Memory B cell (primary cell): Measurements from ENCODE around the gene LARGE1.
"Not testable (repeated sequence)": the region's sequence is repeated elsewhere in the genome, so short reads cannot be mapped to it uniquely, and the experiment has no call there.

Experiments
- ATAC-seq: fragments of 150-1000 bp; cut with Tn5 transposase; 2 replicates; pipeline ENCODE4 v1.10.0; 2021; ENCODE audit warnings: low read depth, mild to moderate bottlenecking, moderate library complexity
- DNase-seq, 2 donors: peaks; one replicate each; pipeline ENCODE4 v3.0.0; 2022; ENCODE audit warnings: low spot score in 2 of 2
- H3K27ac Mint-ChIP-seq: one replicate; pipeline ENCODE4 v1.8.0; 2022; ENCODE audit warnings: mild to moderate bottlenecking, moderate library complexity, mixed read lengths
- H3K27me3 Mint-ChIP-seq: one replicate; pipeline ENCODE4 v1.8.0; 2022; ENCODE audit warnings: mixed read lengths
- H3K36me3 Mint-ChIP-seq: one replicate; pipeline ENCODE4 v1.8.0; 2022; ENCODE audit warnings: mild to moderate bottlenecking, mixed read lengths
- H3K4me1 Mint-ChIP-seq: one replicate; pipeline ENCODE4 v1.8.0; 2022; ENCODE audit warnings: mixed read lengths
- H3K4me3 Mint-ChIP-seq: one replicate; pipeline ENCODE4 v1.8.0; 2022; ENCODE audit warnings: mild to moderate bottlenecking, moderate library complexity, mixed read lengths
- H3K9me3 Mint-ChIP-seq: one replicate; pipeline ENCODE4 v1.8.0; 2022; ENCODE audit warnings: mixed read lengths

LARGE1 gene

GRCh38 chr22:33474587-33474986, 445.7 kb downstream of the LARGE1 start:
- peaks cover 4% of the 10 kb centered on the region for H3K27me3 Mint-ChIP-seq
- peaks cover 1% of the 10 kb centered on the region for H3K9me3 Mint-ChIP-seq
- peaks cover 4% of the 10 kb centered on the region for H3K36me3 Mint-ChIP-seq
- peaks cover 17% of the 10 kb centered on the region for H3K4me1 Mint-ChIP-seq
- H3K4me3 Mint-ChIP-seq, result no peak overlapping the region
- DNase-seq, result no peak
- no peak for ATAC-seq
- H3K27ac Mint-ChIP-seq, result no peak overlapping the region

DNA sequence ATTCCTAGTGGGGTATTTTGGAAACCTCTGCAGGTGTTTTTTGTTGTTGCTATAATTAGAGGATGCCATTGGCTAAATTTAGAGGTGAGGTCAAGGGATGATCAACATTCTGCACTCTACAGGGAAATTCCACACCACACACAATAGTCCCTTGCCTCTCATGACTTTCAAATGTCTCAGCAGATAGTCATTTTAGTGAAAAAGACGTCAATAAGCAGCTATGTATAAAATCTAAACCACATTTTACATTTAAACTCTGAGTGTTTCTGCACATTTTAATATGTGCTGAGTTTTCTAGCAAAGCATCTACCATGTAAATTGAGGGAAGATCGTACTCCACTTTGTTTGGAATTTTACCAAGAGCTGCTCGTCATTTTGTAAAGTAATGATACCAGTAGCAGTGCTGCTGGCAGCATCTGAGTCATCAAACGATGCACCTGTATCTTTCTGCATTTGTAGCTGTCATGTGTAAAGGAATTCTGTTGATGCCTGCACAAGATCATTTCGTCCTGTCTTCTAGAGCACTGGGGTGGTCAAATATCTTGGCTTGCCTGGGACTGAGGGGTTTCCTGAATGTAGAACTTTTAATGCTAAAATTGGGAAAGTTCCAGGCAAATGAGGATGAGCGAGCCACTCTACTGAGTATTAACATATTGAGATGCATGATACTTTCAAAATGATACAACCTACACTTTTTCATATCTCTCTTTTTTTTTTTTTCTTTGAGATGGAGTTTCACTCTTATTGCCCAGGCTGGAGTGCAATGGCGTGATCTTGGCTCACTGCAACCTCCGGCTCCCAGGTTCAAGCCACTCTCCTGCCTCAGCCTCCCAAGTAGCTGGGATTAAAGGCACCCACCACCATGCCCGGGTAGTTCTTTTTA, 447.6 kb downstream of the LARGE1 start:
- Mint-ChIP-seq H3K9me3 (peaks cover 2% of the 10 kb centered on the region), H3K4me3 (no peak overlapping the region), H3K4me1 (peaks cover 15% of the 10 kb centered on the region), H3K27ac (peak overlapping the region; percentile 22), H3K27me3 (no peaks in the 10 kb centered on the region), H3K36me3 (peaks cover 4% of the 10 kb centered on the region)
- ATAC-seq, result peak; percentile 63
- no peak for DNase-seq

DNA sequence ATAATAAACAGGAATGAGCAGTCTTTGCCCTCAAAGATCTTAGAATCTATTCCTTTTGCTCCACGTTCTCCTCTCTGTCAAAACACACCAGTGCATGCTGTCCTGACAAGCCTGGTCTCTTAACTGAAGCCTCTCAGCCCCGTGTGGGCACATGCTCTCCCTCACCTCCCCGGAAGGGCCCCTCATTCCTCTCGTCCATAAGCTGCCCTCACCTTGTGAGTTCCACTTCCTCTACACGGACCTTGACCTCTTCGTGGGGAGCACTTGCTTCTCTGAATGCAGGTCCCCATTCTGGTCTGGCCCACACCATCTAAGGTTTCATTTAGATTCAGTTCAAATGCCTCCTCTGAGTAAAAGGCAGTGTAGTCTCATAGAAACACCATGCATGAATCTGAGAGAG, 449.8 kb downstream of the LARGE1 start:
- Mint-ChIP-seq H3K9me3 (peaks cover 2% of the 10 kb centered on the region), H3K4me3 (no peak overlapping the region), H3K27ac (no peak overlapping the region), H3K4me1 (peaks cover 21% of the 10 kb centered on the region), H3K36me3 (peaks cover 4% of the 10 kb centered on the region), H3K27me3 (no peaks in the 10 kb centered on the region)
- DNase-seq (no peak), ATAC-seq (no peak)

GRCh38 chr22:33467620-33468095, 452.6 kb downstream of the LARGE1 start:
- H3K4me3 Mint-ChIP-seq, result no peak overlapping the region
- peaks cover 4% of the 10 kb centered on the region for H3K36me3 Mint-ChIP-seq
- peaks cover 4% of the 10 kb centered on the region for H3K9me3 Mint-ChIP-seq
- H3K27ac Mint-ChIP-seq, result no peak overlapping the region
- no peaks in the 10 kb centered on the region for H3K27me3 Mint-ChIP-seq
- peaks cover 13% of the 10 kb centered on the region for H3K4me1 Mint-ChIP-seq
- ATAC-seq (no peak), DNase-seq (no peak)

GRCh38 chr22:33467080-33467479, 453.2 kb downstream of the LARGE1 start:
- ATAC-seq (no peak), DNase-seq (no peak)
- Mint-ChIP-seq H3K9me3 (peaks cover 4% of the 10 kb centered on the region), H3K27ac (no peak overlapping the region), H3K36me3 (peaks cover 6% of the 10 kb centered on the region), H3K27me3 (no peaks in the 10 kb centered on the region), H3K4me1 (peaks cover 7% of the 10 kb centered on the region), H3K4me3 (no peak overlapping the region)

- Mint-ChIP-seq H3K4me1 (peaks cover 6% of the 10 kb centered on the region), H3K9me3 (peaks cover 5% of the 10 kb centered on the region), H3K4me3 (no peak overlapping the region), H3K36me3 (peaks cover 9% of the 10 kb centered on the region), H3K27me3 (no peaks in the 10 kb centered on the region), H3K27ac (no peak overlapping the region)
- no peak for DNase-seq
- ATAC-seq, result no peak
Observed at GRCh38 chr22:33465554-33465953, 454.7 kb downstream of the LARGE1 start.

DNA sequence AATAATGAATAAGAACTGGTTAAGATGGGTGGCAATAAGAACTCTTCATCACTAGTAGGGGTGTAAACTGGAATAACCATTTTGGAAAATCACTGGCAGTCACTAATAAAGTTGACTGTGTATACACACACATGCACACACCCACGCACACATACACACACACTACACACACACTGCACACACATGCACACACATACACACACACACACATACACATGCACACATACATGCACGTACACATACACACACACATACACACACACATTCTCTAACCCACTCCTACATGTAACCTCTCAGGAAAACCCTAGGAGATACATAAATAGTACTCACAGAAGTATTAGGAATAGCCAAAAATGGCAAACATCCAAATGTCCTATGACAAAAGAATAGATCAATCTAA, 455.6 kb downstream of the LARGE1 start:
- ATAC-seq (no peak), DNase-seq (no peak)
- Mint-ChIP-seq H3K4me3 (no peak overlapping the region), H3K9me3 (peaks cover 5% of the 10 kb centered on the region), H3K4me1 (peaks cover 8% of the 10 kb centered on the region), H3K27ac (no peak overlapping the region), H3K36me3 (peaks cover 9% of the 10 kb centered on the region), H3K27me3 (no peaks in the 10 kb centered on the region)

DNA sequence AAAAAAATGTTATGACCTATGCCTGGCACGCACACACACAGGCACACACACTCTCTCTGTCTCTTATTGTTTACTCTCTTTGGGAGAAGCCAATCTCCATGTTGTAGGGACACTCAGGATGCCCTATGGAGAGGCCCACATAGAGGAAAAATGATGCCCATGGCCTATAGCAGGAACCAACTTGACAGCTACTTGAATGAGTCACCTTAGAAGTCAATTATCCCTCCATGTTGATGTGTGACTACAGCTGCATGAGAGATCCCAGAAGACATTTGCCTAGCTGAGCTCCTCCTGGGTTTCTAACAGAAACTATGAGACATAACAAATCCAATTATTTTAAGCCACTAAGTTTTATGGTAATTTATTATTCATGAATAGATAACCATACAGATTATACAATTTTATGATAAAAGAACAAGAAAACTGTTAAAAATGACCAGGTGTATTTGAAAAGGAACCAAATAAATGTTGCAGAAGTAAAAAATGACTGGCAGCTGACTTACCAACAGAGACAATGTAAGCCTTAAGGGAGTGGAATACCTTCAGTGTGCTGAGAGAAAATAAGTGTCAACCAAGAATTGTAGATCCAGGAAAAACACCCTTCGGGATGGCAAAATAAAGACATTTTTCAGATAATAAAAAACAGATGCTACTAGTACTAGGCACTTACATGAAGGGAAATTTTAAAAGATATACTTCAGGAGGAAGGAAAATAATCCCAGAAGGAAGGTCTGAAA, 458.4 kb downstream of the LARGE1 start:
- H3K27me3 Mint-ChIP-seq, result no peaks in the 10 kb centered on the region
- no peak overlapping the region for H3K4me3 Mint-ChIP-seq
- DNase-seq (no peak), ATAC-seq (no peak)
- peaks cover 8% of the 10 kb centered on the region for H3K4me1 Mint-ChIP-seq
- peaks cover 7% of the 10 kb centered on the region for H3K36me3 Mint-ChIP-seq
- H3K27ac Mint-ChIP-seq, result no peak overlapping the region
- H3K9me3 Mint-ChIP-seq, result peaks cover 3% of the 10 kb centered on the region

- H3K36me3 Mint-ChIP-seq, H3K27me3 Mint-ChIP-seq, H3K4me3 Mint-ChIP-seq, H3K4me1 Mint-ChIP-seq, DNase-seq, H3K27ac Mint-ChIP-seq, H3K9me3 Mint-ChIP-seq, ATAC-seq: not testable (repeated sequence)
Observed at GRCh38 chr22:33461245-33461644, 459.0 kb downstream of the LARGE1 start.

DNA sequence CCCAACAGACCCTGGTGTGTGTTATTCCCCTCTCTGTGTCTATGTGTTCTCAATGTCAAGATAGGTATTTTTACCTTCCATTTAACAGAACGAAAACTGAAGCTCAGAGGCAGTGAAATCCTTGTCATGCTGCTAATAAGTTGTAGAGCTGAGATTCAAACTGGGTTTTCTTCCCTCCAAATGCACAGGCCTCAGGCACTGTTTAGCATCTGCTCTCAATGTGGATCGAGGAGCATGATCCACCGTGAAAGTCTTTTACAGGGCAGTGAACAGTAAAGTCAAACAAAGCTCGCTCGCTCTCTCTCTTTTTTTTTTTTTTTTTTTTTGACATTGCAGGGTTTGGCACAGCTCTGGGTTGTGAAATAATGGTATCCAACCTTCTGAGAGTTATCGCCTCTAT, 461.1 kb downstream of the LARGE1 start:
- ATAC-seq (no peak), DNase-seq (no peak)
- Mint-ChIP-seq H3K9me3 (peaks cover 3% of the 10 kb centered on the region), H3K4me1 (peaks cover 2% of the 10 kb centered on the region), H3K27me3 (no peaks in the 10 kb centered on the region), H3K27ac (no peak overlapping the region), H3K36me3 (peaks cover 7% of the 10 kb centered on the region), H3K4me3 (no peak overlapping the region)

DNA sequence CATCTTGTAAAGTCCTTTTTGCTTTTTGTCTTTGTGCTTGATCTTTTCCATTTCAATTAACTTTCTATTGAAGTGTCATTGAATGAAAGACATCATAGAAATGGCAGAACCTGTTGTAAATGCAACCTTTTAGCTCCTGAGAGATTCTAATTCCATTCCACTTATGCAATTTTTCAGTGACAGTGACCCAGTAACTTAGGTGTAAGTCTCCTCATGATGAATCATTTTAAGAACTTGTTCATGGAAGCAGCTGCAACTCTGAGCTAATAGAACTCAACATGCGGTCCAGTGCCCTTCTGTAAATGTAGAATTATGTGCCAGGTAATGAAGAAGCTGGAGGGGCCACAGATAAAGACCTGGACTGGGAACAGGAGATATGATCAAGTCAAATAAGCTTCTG, 463.8 kb downstream of the LARGE1 start:
- no peak overlapping the region for H3K27ac Mint-ChIP-seq
- H3K4me1 Mint-ChIP-seq, result peaks cover 2% of the 10 kb centered on the region
- peaks cover 4% of the 10 kb centered on the region for H3K36me3 Mint-ChIP-seq
- H3K27me3 Mint-ChIP-seq, result no peaks in the 10 kb centered on the region
- no peak overlapping the region for H3K4me3 Mint-ChIP-seq
- H3K9me3 Mint-ChIP-seq, result peaks cover 1% of the 10 kb centered on the region
- ATAC-seq, result no peak
- DNase-seq, result no peak

DNA sequence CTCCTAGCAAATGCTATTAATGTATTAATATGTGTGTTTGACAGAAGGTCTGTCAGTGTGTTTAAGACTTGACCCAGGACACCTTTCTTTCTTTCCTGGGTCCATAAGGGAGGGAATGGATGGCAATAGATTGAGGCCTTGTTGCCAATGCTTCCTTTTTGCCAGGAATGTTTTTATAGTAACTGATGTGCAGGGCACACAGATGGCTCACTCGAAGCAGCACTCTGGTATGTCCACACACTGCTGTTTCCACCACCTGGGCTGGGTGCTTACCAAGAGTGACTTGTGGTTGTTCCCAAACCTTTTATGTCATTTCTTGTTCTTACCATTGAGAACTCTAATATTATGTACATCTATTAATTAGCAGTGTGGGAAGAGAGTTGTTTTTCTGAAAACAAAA, 465.2 kb downstream of the LARGE1 start:
- no peak overlapping the region for H3K4me3 Mint-ChIP-seq
- no peaks in the 10 kb centered on the region for H3K27me3 Mint-ChIP-seq
- no peaks in the 10 kb centered on the region for H3K9me3 Mint-ChIP-seq
- H3K36me3 Mint-ChIP-seq, result no peaks in the 10 kb centered on the region
- no peak for DNase-seq
- ATAC-seq, result no peak
- H3K27ac Mint-ChIP-seq, result no peak overlapping the region
- no peaks in the 10 kb centered on the region for H3K4me1 Mint-ChIP-seq

DNA sequence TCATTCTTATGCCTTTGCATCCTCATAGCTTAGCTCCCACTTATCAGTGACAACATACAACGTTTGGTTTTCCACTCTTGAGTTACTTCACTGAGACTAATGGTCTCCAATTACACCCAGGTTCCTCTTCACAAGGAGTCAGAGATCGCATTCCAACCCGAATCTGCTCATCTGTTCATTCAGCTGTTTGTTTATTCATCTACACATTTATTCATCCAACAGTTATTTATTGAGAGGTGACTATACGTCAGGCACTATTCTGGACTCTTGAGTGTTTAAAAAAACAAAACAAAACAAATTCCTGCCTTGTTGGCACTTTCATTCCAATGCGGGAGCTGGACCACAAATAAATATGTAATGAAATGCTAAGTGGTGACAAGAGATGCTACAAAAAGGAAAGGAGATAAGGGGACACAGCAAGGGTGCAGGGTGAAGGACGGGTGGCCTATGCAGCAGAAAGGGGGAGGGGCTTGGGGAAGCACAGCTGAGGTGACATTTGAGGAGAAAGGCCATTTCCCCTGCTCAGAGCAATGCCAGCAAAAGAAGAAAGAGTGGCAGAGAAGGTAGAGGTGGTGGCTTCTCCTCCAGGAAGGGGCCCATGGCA, 468.3 kb downstream of the LARGE1 start:
- DNase-seq, result no peak

DNA sequence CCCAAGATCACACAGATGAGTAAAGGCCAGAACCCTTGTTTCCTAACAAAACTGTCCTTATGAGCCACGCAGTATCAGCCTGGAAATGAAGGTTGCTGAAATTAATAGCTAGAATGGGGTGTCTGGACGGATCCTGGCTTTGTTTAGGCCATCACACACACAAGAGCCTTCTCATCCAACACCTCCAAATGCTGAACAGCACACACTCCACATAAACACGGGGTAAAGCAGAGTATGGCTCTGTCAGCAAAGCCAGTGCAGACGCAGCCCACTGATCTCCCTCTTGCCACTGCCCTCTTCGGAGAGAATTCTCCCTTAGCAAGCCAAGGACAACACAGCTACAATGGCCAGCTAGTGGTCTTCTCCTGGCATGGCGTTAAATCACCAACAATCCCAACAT, 469.5 kb downstream of the LARGE1 start:
- peaks cover 2% of the 10 kb centered on the region for H3K27me3 Mint-ChIP-seq
- H3K36me3 Mint-ChIP-seq, result no peaks in the 10 kb centered on the region
- peaks cover 7% of the 10 kb centered on the region for H3K4me1 Mint-ChIP-seq
- H3K27ac Mint-ChIP-seq, result no peak overlapping the region
- no peak overlapping the region for H3K4me3 Mint-ChIP-seq
- ATAC-seq, result no peak
- no peaks in the 10 kb centered on the region for H3K9me3 Mint-ChIP-seq
- no peak for DNase-seq

More for the DNA sequence above, 468.3 kb downstream of the LARGE1 start:
- peaks cover 1% of the 10 kb centered on the region for H3K27me3 Mint-ChIP-seq
- no peaks in the 10 kb centered on the region for H3K9me3 Mint-ChIP-seq
- ATAC-seq, result no peak
- H3K4me1 Mint-ChIP-seq, result peaks cover 7% of the 10 kb centered on the region
- H3K4me3 Mint-ChIP-seq, result no peak overlapping the region
- no peak overlapping the region for H3K27ac Mint-ChIP-seq
- no peaks in the 10 kb centered on the region for H3K36me3 Mint-ChIP-seq
